Left lung (tissue), 10 donors: ENCODE measurements around the gene ROS1. TPM values are rescaled to one million over a fixed set of nuclear protein-coding genes. Genes with fewer than 3 reads are reported as not detected.
A peak's percentile ranks its signal among the peaks of the same experiment; 100 is the strongest.
"Not testable (repeated sequence)": the region's sequence is repeated elsewhere in the genome, so short reads cannot be mapped to it uniquely, and the experiment has no call there.

Source experiments
- ATAC-seq: fragments of 200-7000 bp; cut with Tn5 transposase; one replicate; pipeline ENCODE4 v1.9.1; 2020; ENCODE audit warnings: moderate library complexity
- DNase-seq, 4 donors: peaks; one replicate each; pipeline ENCODE4 v3.0.0-alpha.2; 2013 to 2020
- H3K27ac ChIP-seq, 2 donors: fragments of 200-600 bp; sonication (generic) in 1 of 2; one replicate each; pipeline versions ENCODE4 v1.5.0 to v1.8.0; 2020 to 2021
- H3K27me3 ChIP-seq, 2 donors: fragments of 200-600 bp; sonication (generic) in 1 of 2; one replicate each; pipeline versions ENCODE4 v1.5.0 to v1.8.0; 2020 to 2021
- H3K36me3 ChIP-seq, 2 donors: fragments of 200-600 bp; sonication (generic) in 1 of 2; one replicate each; pipeline versions ENCODE4 v1.5.0 to v1.8.0; 2020 to 2021
- H3K4me1 ChIP-seq, 2 donors: fragments of 200-600 bp; one replicate each; pipeline ENCODE4 v1.8.0; 2021
- H3K4me3 ChIP-seq, 2 donors: fragments of 200-600 bp; sonication (generic) in 1 of 2; one replicate each; pipeline versions ENCODE4 v1.5.0 to v1.8.0; 2020 to 2021; ENCODE audit warnings: mild to moderate bottlenecking in 1 of 2
- H3K9me3 ChIP-seq, 2 donors: fragments of 200-600 bp; sonication (generic) in 1 of 2; one replicate each; pipeline versions ENCODE4 v1.5.0 to v1.8.0; 2020 to 2021
- intact Hi-C, 2 donors: fragments of 100-400 bp; cut with DNase I; formaldehyde crosslinking; loops; one replicate each; pipeline versions ENCODE4 v1.11.2 to v1.14.2; 2022
- polyA plus RNA-seq, 6 donors: library from polyadenylated mRNA; unstranded; fragments of 120-200 nt; gene quantifications; one replicate each; pipeline ENCODE4 v1.2.1, GENCODE V29; 2013; ENCODE audit not compliant: insufficient read length in 6 of 6
- total RNA-seq, 2 donors: library from RNA; stranded (reverse); fragmentation: NEBNext Ultra II Directional; extraction: Animal tissue kit (Norgen Biotek cat#: 25700); gene quantifications; one replicate each; pipeline ENCODE4 v1.2.1, GENCODE V29; 2021
- TF ChIP-seq, protein P1 (sequence below), 2 donors: fragments of 200-600 bp; sonication (generic) in 1 of 2; IDR thresholded peaks; one replicate each; pipeline versions ENCODE4 v1.5.0 to v1.8.0; 2021; ENCODE audit warnings: antibody characterized with exemption in 2 of 2
- donor health status: DM: no; HTN: yes; CAD: no.
- donor health status: DM: no; HTN: no; CAD: no.

Gene ROS1
- total and polyA plus RNA-seq, 8 donors = 21.2 to 305 (median 39.5) TPM

DNA sequence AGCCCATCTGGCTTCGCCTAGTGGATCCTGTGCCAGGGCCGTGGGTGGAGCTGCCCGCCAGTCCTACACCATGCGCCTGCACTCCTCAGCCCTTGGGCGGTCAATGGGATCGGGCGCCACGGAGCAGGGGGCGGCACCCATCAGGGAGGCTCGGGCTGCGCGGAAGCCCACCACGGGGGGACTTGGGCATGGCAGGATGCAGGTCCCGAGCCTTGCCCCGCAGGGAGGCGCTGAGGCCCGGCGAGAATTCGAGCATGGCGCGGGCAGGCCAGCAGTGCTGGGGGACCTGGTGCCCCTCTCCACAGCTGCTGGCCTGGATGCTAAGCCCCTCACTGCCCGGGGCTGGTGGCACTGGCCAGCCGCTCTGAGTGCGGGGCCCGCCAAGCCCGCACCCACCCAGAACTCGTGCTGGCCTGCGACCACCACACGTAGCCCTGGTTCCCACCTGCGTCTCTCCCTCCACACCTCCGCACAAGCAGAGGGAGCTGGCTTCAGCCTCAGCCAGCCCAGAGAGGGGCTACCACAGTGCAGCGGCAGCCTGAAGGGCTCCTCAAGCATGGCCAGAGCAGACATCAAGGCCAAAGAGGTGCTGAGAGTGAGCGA is 52.4 kb downstream of the ROS1 start:
- TF ChIP-seq, protein P1, sequence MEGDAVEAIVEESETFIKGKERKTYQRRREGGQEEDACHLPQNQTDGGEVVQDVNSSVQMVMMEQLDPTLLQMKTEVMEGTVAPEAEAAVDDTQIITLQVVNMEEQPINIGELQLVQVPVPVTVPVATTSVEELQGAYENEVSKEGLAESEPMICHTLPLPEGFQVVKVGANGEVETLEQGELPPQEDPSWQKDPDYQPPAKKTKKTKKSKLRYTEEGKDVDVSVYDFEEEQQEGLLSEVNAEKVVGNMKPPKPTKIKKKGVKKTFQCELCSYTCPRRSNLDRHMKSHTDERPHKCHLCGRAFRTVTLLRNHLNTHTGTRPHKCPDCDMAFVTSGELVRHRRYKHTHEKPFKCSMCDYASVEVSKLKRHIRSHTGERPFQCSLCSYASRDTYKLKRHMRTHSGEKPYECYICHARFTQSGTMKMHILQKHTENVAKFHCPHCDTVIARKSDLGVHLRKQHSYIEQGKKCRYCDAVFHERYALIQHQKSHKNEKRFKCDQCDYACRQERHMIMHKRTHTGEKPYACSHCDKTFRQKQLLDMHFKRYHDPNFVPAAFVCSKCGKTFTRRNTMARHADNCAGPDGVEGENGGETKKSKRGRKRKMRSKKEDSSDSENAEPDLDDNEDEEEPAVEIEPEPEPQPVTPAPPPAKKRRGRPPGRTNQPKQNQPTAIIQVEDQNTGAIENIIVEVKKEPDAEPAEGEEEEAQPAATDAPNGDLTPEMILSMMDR (IDR thresholded peaks at IDR 0.05) = no peak
- H3K4me1 ChIP-seq = no peaks in the 10 kb centered on the region
- H3K9me3 ChIP-seq = peaks cover 0 to 9% of the 10 kb centered on the region in 2 donors
- H3K27me3 ChIP-seq = peaks cover 0 to 9% of the 10 kb centered on the region in 2 donors
- intact Hi-C loops = no loop called here
- no peak for ATAC-seq
- H3K4me3 ChIP-seq = no peak overlapping the region
- H3K36me3 ChIP-seq = peaks cover 0 to 11% of the 10 kb centered on the region in 2 donors
- H3K27ac ChIP-seq = no peak overlapping the region
- peak in 1 of 4 donors; percentile 76 for DNase-seq

DNA sequence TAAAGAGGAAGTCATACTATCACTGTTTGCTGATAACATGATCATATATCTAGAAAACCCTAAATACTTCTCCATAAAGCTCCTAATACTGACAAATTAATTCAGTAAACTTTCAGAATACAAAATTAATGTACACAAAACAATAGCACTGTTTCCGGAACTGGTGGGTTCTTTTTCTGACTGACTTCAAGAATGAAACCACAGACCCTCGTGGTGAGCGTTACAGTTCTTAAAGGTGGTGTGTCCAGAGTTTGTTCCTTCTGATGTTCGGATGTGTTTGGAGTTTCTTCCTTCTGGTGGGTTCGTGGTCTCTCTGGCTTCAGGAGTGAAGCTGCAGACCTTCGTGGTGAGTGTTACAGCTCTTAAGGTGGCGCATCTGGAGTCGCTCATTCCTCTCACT is 53.5 kb downstream of the ROS1 start:
- H3K9me3 ChIP-seq, intact Hi-C loops, H3K4me1 ChIP-seq, DNase-seq, H3K27me3 ChIP-seq, H3K4me3 ChIP-seq, H3K27ac ChIP-seq, ATAC-seq: not testable (repeated sequence)
- H3K36me3 ChIP-seq = peaks cover 0 to 11% of the 10 kb centered on the region in 2 donors

DNA sequence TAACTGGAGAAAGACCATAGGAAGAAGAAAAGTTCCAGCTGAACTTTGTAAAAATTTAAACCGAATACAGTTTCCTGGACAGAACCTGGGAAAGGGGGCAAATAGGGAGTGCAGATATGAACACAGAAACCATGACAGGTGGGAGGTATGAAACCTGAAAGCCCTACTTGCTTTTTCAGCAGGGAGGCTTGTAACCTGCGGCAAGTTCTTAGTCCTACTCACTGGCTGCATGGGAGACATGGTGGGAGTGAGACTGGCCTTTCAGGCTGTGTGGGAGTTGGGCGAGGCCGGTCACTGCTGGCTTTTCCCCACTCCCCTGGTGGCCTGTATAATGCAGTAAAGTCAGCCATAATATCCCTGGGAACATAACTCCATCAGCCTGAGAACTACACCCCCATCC is 54.2 kb downstream of the ROS1 start:
- Histone ChIP-seq H3K9me3 (peaks cover 0 to 9% of the 10 kb centered on the region in 2 donors), H3K27me3 (peaks cover 0 to 9% of the 10 kb centered on the region in 2 donors), H3K27ac (no peak overlapping the region), H3K4me3 (no peak overlapping the region), H3K4me1 (no peaks in the 10 kb centered on the region), H3K36me3 (peaks cover 0 to 11% of the 10 kb centered on the region in 2 donors)
- intact Hi-C loops = no loop called here
- DNase-seq = no peak
- ATAC-seq = peak; percentile 23
- TF ChIP-seq, protein P1 (IDR thresholded peaks at IDR 0.05) = no peak

DNA sequence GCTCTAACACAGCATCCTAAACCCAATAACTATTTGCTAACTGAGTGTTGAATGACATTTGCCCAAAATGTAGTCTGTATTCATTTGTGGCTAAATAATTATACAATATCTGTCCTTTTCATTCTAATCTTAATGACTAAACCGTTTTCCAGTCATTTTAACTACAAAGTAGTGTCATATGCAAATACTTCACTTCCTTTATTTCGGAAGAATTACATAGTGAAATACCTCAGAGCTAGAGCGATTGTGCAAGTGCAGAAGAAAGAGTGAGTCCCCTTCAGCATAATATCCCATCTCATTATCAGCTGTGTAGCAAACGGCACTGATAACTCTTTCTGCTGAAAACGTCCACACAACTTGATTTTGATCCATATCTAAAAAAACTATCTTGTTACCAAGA is 66.2 kb downstream of the ROS1 start:
- Histone ChIP-seq H3K27me3 (no peaks in the 10 kb centered on the region), H3K4me1 (no peaks in the 10 kb centered on the region), H3K27ac (no peak overlapping the region), H3K4me3 (no peak overlapping the region), H3K9me3 (no peaks in the 10 kb centered on the region), H3K36me3 (no peaks in the 10 kb centered on the region)
- DNase-seq = no peak
- TF ChIP-seq, protein P1 (IDR thresholded peaks at IDR 0.05) = no peak
- intact Hi-C loops = no loop called here
- ATAC-seq = no peak

DNA sequence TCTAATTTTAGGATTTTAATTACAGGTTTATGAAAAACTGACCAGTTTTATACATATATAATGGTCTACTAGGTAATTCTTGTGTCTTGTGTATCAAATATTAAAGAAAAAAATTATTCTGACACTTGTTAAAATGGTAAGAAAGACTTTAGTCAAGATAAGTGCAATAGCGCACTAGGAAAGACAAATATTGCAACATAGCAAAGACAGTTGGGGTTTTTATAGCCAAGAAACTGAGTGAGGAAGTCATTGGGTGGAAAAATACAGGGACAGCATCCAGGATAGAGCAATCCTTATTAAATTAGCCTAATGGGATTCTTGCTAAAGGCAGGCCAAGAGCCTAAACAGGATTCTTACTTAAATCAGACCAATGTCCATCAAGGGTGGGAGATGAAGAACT is 71.1 kb downstream of the ROS1 start:
- ATAC-seq (peak; percentile 74), DNase-seq (no peak)
- Histone ChIP-seq H3K27me3 (no peaks in the 10 kb centered on the region), H3K27ac (no peak overlapping the region), H3K4me3 (no peak overlapping the region), H3K36me3 (no peaks in the 10 kb centered on the region), H3K4me1 (no peaks in the 10 kb centered on the region), H3K9me3 (no peaks in the 10 kb centered on the region)
- TF ChIP-seq, protein P1 (IDR thresholded peaks at IDR 0.05) = no peak
- intact Hi-C loops = no loop called here
